Measurements from ENCODE around the gene NXF3. TPM values are rescaled to one million over a fixed set of nuclear protein-coding genes. Genes with fewer than 3 reads are reported as not detected.

NXF3 gene
- total RNA-seq, 3 donors from 2014 or later = 0.32 to 0.75 (median 0.38) TPM

DNA sequence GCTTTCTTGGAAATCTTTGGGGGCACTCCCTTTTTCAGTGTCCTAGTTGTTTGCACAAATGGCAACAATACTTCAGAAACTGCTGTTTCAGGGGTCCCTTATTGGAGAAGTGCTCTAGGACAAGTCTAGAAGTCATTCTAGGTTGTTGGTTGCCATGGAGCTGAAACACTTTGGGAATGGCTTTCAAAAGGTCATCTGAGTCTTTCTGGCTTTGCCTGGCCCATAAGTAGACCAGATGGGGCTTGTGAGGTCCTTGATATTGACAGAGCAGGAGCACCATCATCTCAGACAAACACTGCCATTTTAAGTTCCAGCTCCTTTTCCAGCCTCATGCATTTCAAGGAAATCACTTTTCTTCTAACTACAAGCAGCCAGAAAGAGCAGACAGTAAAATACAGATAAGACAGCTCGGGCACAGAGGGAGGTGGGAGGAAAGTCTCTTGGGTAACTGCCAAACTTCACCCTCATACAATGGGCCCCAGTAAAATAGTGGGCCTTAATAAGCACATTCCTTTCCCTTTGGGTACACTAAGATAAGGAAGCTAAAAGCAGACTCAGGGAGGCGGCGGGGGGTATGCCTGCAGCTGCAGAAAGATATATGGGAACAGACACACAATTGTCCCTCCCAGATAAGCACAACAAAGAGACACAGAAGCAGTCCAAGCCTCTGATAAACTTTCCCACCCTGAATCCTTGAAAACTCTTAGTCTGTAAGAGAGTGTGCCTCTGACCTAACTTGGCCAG is 8.5 kb upstream of the NXF3 start:
- Histone ChIP-seq H3K4me1 (ENCODE audit: low read depth) (no peaks in the 10 kb centered on the region), H3K36me3 (ENCODE audit: low read depth) (no peaks in the 10 kb centered on the region), H3K4me3 (no peak overlapping the region), H3K9me3 (no peaks in the 10 kb centered on the region)
- no peak for ATAC-seq
- DNase-seq = no peak
- intact Hi-C loops (cut with DNase I, micrococcal nuclease) = no loop called here
- TF ChIP-seq, protein P1, sequence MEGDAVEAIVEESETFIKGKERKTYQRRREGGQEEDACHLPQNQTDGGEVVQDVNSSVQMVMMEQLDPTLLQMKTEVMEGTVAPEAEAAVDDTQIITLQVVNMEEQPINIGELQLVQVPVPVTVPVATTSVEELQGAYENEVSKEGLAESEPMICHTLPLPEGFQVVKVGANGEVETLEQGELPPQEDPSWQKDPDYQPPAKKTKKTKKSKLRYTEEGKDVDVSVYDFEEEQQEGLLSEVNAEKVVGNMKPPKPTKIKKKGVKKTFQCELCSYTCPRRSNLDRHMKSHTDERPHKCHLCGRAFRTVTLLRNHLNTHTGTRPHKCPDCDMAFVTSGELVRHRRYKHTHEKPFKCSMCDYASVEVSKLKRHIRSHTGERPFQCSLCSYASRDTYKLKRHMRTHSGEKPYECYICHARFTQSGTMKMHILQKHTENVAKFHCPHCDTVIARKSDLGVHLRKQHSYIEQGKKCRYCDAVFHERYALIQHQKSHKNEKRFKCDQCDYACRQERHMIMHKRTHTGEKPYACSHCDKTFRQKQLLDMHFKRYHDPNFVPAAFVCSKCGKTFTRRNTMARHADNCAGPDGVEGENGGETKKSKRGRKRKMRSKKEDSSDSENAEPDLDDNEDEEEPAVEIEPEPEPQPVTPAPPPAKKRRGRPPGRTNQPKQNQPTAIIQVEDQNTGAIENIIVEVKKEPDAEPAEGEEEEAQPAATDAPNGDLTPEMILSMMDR (IDR thresholded peaks at IDR 0.05) = no peak

DNA sequence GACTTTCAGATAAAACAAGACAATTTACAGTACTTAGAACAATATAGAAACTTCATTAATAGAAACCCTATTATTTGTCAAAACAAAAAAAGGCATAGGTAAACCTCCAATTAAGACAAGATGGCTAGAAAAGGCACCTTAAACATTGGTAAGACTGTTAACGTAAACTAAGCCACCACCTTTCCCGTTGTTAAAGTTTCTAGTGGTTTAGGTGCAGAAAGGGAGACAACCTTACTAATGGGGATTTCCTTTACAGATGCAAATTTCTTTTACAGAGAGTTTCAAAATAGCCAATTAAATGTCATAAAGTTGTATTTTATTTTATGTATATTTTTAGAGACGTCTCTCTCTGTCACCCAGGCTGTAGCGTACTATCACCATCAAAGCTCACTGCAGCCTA is 7.5 kb upstream of the NXF3 start:
- no peaks in the 10 kb centered on the region for H3K9me3 ChIP-seq
- DNase-seq = no peak
- H3K4me3 ChIP-seq = no peak overlapping the region
- ATAC-seq = no peak
- H3K4me1 ChIP-seq (ENCODE audit: low read depth) = no peaks in the 10 kb centered on the region
- H3K36me3 ChIP-seq (ENCODE audit: low read depth) = no peaks in the 10 kb centered on the region
- intact Hi-C loops (cut with DNase I, micrococcal nuclease) = no loop called here
- TF ChIP-seq, protein P1 (IDR thresholded peaks at IDR 0.05) = no peak

DNA sequence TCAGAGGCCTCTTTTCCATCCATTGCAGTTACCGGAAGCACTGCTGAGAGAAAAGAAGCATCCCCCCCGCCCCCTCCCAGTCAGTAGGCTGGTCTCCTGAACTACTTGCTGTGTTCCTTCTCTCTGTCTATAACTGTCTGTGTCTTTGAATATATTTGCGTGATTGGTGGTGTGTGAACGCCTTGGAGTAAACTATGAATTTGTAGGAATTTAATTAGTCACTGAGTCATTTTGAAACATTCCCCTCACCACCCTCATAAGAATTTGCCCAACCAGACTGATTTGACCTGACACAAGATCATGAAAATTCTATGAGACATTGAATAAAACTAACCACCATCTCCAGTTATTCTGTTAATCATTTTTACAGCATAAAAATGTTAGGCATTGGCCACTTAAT is 6.7 kb upstream of the NXF3 start:
- TF ChIP-seq, protein P1 (IDR thresholded peaks at IDR 0.05) = no peak
- Histone ChIP-seq H3K9me3 (no peaks in the 10 kb centered on the region), H3K4me1 (ENCODE audit: low read depth) (no peaks in the 10 kb centered on the region), H3K4me3 (no peak overlapping the region), H3K36me3 (ENCODE audit: low read depth) (no peaks in the 10 kb centered on the region)
- no peak for DNase-seq
- intact Hi-C loops (cut with DNase I, micrococcal nuclease) = no loop called here
- no peak for ATAC-seq

DNA sequence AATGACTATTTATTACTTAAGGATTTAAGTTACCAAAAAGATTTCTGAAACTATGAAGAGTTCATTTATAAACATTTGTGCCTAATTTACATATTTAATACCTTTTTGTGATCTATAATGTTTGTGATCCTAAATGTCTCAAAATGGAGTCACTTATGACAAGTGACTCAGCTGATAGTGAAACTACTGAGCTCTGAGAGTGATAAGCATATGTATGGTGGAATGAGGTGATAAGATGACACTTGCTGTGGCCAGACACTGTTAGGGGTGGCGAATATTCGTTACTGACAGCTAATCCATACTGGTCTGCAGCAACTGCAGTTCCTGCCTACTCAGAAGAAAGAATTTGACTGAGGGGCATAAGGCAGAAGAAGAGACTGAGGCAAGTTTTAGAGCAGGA is 5.5 kb upstream of the NXF3 start:
- H3K4me1 ChIP-seq (ENCODE audit: low read depth) = no peaks in the 10 kb centered on the region
- no peak for DNase-seq
- TF ChIP-seq, protein P1 (IDR thresholded peaks at IDR 0.05) = no peak
- no peak for ATAC-seq
- no peak overlapping the region for H3K4me3 ChIP-seq
- H3K36me3 ChIP-seq (ENCODE audit: low read depth) = no peaks in the 10 kb centered on the region
- intact Hi-C loops (cut with DNase I, micrococcal nuclease) = no loop called here
- no peaks in the 10 kb centered on the region for H3K9me3 ChIP-seq

DNA sequence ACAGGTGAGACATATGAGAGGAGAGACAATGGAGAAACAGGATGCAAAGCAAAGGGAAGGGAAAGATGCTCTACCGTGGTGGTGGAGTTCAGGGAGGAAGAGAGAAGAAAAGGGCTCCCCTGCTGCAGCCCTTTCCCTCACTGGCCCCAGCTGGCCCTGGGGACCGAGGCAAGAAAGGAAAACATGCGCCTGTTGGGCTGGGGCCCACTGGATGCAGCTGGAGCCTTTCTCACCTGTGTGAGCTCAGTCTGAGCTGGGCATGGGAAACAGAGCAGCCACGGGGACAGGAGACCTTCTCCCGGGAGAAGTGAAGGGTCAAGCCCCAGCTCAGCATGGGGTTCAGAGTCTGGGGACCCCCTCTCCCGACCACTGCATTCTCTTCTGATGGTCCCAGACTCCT is 11.9 kb downstream of the NXF3 start:
- H3K4me3 ChIP-seq = no peak overlapping the region
- no peaks in the 10 kb centered on the region for H3K36me3 ChIP-seq (ENCODE audit: low read depth)
- no peaks in the 10 kb centered on the region for H3K4me1 ChIP-seq (ENCODE audit: low read depth)
- no peak for DNase-seq
- H3K9me3 ChIP-seq = no peaks in the 10 kb centered on the region
- TF ChIP-seq, protein P1 (IDR thresholded peaks at IDR 0.05) = no peak
- no peak for ATAC-seq
- intact Hi-C loops (cut with DNase I, micrococcal nuclease) = no loop called here

DNA sequence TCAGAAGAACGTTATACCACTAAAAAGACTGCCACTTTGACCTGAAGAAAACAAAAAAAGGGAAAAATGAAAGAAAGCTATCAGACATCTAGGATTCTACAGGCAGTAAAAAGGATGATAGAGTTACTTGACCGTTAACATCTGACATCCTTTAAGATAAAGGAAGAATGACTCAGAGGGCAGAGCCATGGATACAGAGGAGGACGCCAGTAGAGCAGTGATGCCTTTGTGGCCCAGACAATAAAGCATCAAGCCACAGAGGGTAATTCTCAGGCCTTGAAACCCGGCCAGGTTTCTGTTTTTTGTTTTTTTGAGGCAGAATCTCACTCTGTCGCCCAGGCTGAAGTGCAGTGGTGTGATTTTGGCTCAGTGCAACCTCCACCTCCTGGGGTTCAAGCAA is 19.5 kb downstream of the NXF3 start:
- intact Hi-C loops (cut with DNase I, micrococcal nuclease) = no loop called here
- Histone ChIP-seq H3K4me3 (no peak overlapping the region), H3K4me1 (ENCODE audit: low read depth) (no peaks in the 10 kb centered on the region), H3K9me3 (no peaks in the 10 kb centered on the region), H3K36me3 (ENCODE audit: low read depth) (no peaks in the 10 kb centered on the region)
- ATAC-seq (no peak), DNase-seq (no peak)
- TF ChIP-seq, protein P1 (IDR thresholded peaks at IDR 0.05) = no peak
